HepG2 (cell line): ENCODE results near the gene CAMKV. TPM values are rescaled to one million over a fixed set of nuclear protein-coding genes. Genes with fewer than 3 reads are reported as not detected.

Experiments used
- ATF5 ChIP-seq: sonication (generic); formaldehyde crosslinking; IDR thresholded peaks from 2 replicates; pipeline ENCODE4 v1.4.0; 2020; ENCODE audit warnings: mild to moderate bottlenecking, low read depth, missing genetic modification reagents
- CCDC6 ChIP-seq: sonication (generic); formaldehyde crosslinking; IDR thresholded peaks from 2 replicates; pipeline ENCODE4 v1.8.1; 2022; ENCODE audit warnings: mild to moderate bottlenecking, missing genetic modification reagents, moderate library complexity
- FOSL2 ChIP-seq: sonication (generic); formaldehyde crosslinking; IDR thresholded peaks from 2 replicates; pipeline ENCODE4 v1.4.0; 2020; ENCODE audit warnings: missing genetic modification reagents
- PBX3 ChIP-seq: sonication (generic); formaldehyde crosslinking; IDR thresholded peaks from 2 replicates; pipeline ENCODE4 v1.8.1; 2023; ENCODE audit warnings: missing genetic modification reagents, inconsistent platforms, borderline replicate concordance
- PHF21A ChIP-seq: sonication (generic); formaldehyde crosslinking; IDR thresholded peaks from 2 replicates; pipeline ENCODE4 v1.5.0; 2020; ENCODE audit warnings: mild to moderate bottlenecking, missing genetic modification reagents
- POGK ChIP-seq: sonication (generic); formaldehyde crosslinking; conservative IDR thresholded peaks from 2 replicates; pipeline ENCODE4 v1.8.0; 2022; ENCODE audit warnings: mild to moderate bottlenecking, moderate library complexity, missing genetic modification reagents
- RFX5 ChIP-seq: IDR thresholded peaks from 2 replicates; pipeline ENCODE4 v1.6.1; 2011; ENCODE audit warnings: low read depth, low read length, improper control_type of control experiment
- SYNCRIP ChIP-seq: fragments of 200-400 bp; formaldehyde crosslinking; IDR thresholded peaks from 2 replicates; pipeline ENCODE4 v1.6.1; 2018; ENCODE audit warnings: mild to moderate bottlenecking, low read depth, low read length; ENCODE audit not compliant: insufficient read depth
- YEATS2 ChIP-seq: sonication (generic); formaldehyde crosslinking; IDR thresholded peaks from 2 replicates; pipeline ENCODE4 v1.4.0; 2020; ENCODE audit warnings: missing genetic modification reagents, borderline replicate concordance
- ZEB1 ChIP-seq: IDR thresholded peaks from 2 replicates; pipeline ENCODE4 v1.6.1; 2012; ENCODE audit warnings: mild to moderate bottlenecking, low read depth, inconsistent platforms; ENCODE audit not compliant: insufficient replicate concordance
- ZNF160 ChIP-seq: sonication (generic); formaldehyde crosslinking; IDR thresholded peaks from 2 replicates; pipeline ENCODE4 v1.8.0; 2022; ENCODE audit warnings: mild to moderate bottlenecking, inconsistent platforms, missing genetic modification reagents
- ZNF282 ChIP-seq: fragments of 450-650 bp; IDR thresholded peaks from 2 replicates; pipeline ENCODE4 v1.6.1; 2018; ENCODE audit not compliant: partially characterized antibody
- ZNF432 ChIP-seq: sonication (generic); formaldehyde crosslinking; IDR thresholded peaks from 2 replicates; pipeline ENCODE4 v1.5.0; 2020; ENCODE audit warnings: missing genetic modification reagents, mild to moderate bottlenecking, borderline replicate concordance
- ZNF446 ChIP-seq: sonication (generic); formaldehyde crosslinking; IDR thresholded peaks from 2 replicates; pipeline ENCODE4 v1.5.0; 2020; ENCODE audit warnings: mild to moderate bottlenecking, missing genetic modification reagents
- ZNF512B ChIP-seq: sonication (generic); formaldehyde crosslinking; IDR thresholded peaks from 2 replicates; pipeline ENCODE4 v1.5.1; 2020; ENCODE audit warnings: missing genetic modification reagents, mild to moderate bottlenecking, borderline replicate concordance
- ZNF550 ChIP-seq: sonication (generic); formaldehyde crosslinking; IDR thresholded peaks from 2 replicates; pipeline ENCODE4 v1.4.0; 2020; ENCODE audit warnings: mild to moderate bottlenecking, missing genetic modification reagents, borderline replicate concordance
- ZNF557 ChIP-seq: sonication (generic); formaldehyde crosslinking; IDR thresholded peaks from 2 replicates; pipeline ENCODE4 v1.4.0; 2020; ENCODE audit warnings: missing genetic modification reagents
- ZNF704 ChIP-seq: sonication (generic); formaldehyde crosslinking; IDR thresholded peaks from 2 replicates; pipeline ENCODE4 v1.8.1; 2023; ENCODE audit warnings: mild to moderate bottlenecking, inconsistent platforms, moderate library complexity, missing genetic modification reagents, borderline replicate concordance
- ZNF766 ChIP-seq: sonication (generic); formaldehyde crosslinking; IDR thresholded peaks from 2 replicates; pipeline ENCODE4 v1.5.0; 2020; ENCODE audit warnings: missing genetic modification reagents, borderline replicate concordance
- ZNF841 ChIP-seq: sonication (generic); formaldehyde crosslinking; IDR thresholded peaks from 2 replicates; pipeline ENCODE4 v1.8.1; 2023; ENCODE audit warnings: missing genetic modification reagents, borderline replicate concordance
- ZSCAN29 ChIP-seq: sonication (generic); formaldehyde crosslinking; conservative IDR thresholded peaks from 2 replicates; pipeline ENCODE4 v1.4.0; 2020; ENCODE audit warnings: mild to moderate bottlenecking, missing genetic modification reagents
- polyA plus RNA-seq, 8 experiments: library from polyadenylated mRNA; depleted of rRNA in 3 of 8; stranded (reverse) in 7 of 8; unstranded in 1 of 8; fragments of >200 nt; fragmentation: Illumina TruSeq in 4 of 8; extraction: Trizol in 4 of 8; gene quantifications; 2 replicates each; pipeline versions ENCODE4 v1.2.1 to v1.2.3, GENCODE V29; 2011 to 2016; ENCODE audit warnings: low read depth in 4 of 8, missing spikeins in 1 of 8, mixed read lengths in 1 of 8; ENCODE audit not compliant: insufficient read depth in 1 of 8
- total RNA-seq, 5 experiments: library from RNA; depleted of rRNA; stranded (reverse); fragments of >200 nt; fragmentation: Illumina TruSeq; extraction: Trizol; gene quantifications; 2 replicates each; pipeline ENCODE4 v1.2.3, GENCODE V29; 2016; ENCODE audit warnings: low read depth in 1 of 5

Gene CAMKV
- total and polyA plus RNA-seq, 2 of the 13 experiments (the other 11 are each of a cell fraction or from before 2014, with no cell fraction given) = 0.13 to 0.15 TPM

- TF ChIP-seq ZNF841 (CRISPR knock-in tag) (no peak), ZNF557 (CRISPR knock-in tag) (no peak), FOSL2 (CRISPR knock-in tag) (no peak; the same call in 1 of the 2 replicates), ZNF432 (CRISPR knock-in tag) (no peak), ZNF766 (CRISPR knock-in tag) (no peak), ATF5 (CRISPR knock-in tag) (no peak), PHF21A (CRISPR knock-in tag) (no peak), POGK (CRISPR knock-in tag) (peak; percentile 76; the same call in 1 of the 2 replicates), ZNF704 (no peak), ZEB1 (no peak), YEATS2 (peak; percentile 82; the same call in 1 of the 2 replicates), RFX5 (no peak; the same call in 1 of the 2 replicates), CCDC6 (CRISPR knock-in tag) (peak; percentile 88), ZSCAN29 (CRISPR knock-in tag) (0 out of 2 replicates have a peak, but pooled peaks have one; percentile 75), ZNF282 (no peak), ZNF160 (CRISPR knock-in tag) (no peak), PBX3 (CRISPR knock-in tag) (0 out of 2 replicates have a peak, but pooled peaks have one; percentile 19), SYNCRIP (no peak), ZNF550 (no peak), ZNF512B (CRISPR knock-in tag) (no peak), ZNF446 (no peak)
These were observed 13.3 kb downstream of the CAMKV start, which contains the start of gene TRAIP (continued) for GRCh38 chr3:49856181-49857005.
